Endothelial cell of umbilical vein (primary cell): ENCODE data around the gene CTNNA2. TPM values are rescaled to one million over a fixed set of nuclear protein-coding genes. Genes with fewer than 3 reads are reported as not detected.

ENCODE experiments used
- BruUV-seq: library from RNA; stranded (reverse); fragments of 400-500 nt; replicated peaks from 2 replicates; lab custom pipeline; 2021; lab: Mats Ljungman, UMichigan
- CTCF ChIA-PET: fragments of 300-600, 350-600 bp; sonication (Branson Sonifier 250); formaldehyde crosslinking; loops from one replicate; lab custom pipeline; 2021; ENCODE audit warnings: antibody characterized with exemption, inconsistent platforms; lab: Charles Lee
- POLR2A ChIA-PET: fragments of 300-600, 350-600 bp; sonication (Branson Sonifier 250); formaldehyde crosslinking; loops from one replicate; lab custom pipeline; 2021; ENCODE audit warnings: antibody characterized with exemption, inconsistent platforms; lab: Charles Lee
- DNase-seq: peaks from one replicate; pipeline ENCODE4 v3.0.0-alpha.2; 2011; ENCODE audit warnings: low read depth, low spot score
- FAIRE-seq: peaks from 2 replicates; lab custom pipeline; 2011; peaks lifted over from hg19 to GRCh38; lab: Jason Lieb, UNC
- H2AFZ ChIP-seq: 2 replicates; pipeline ENCODE4 v1.6.0; 2012; ENCODE audit warnings: low read depth, low read length, control low read depth, inconsistent platforms
- H3K27ac ChIP-seq: 2 replicates; pipeline ENCODE4 v1.5.1; 2011; ENCODE audit warnings: low read depth, mild to moderate bottlenecking, control low read depth, low read length, moderate library complexity; ENCODE audit not compliant: insufficient read depth
- H3K27me3 ChIP-seq, 2 experiments: 2 replicates each; pipeline versions ENCODE4 v1.6.0 to v1.6.1; 2011; ENCODE audit warnings: low read length in 2 of 2, mixed read lengths in 1 of 2; ENCODE audit not compliant: control insufficient read depth in 2 of 2, insufficient read depth in 2 of 2
- H3K36me3 ChIP-seq, 2 experiments: 2 replicates in 1 of 2; 3 replicates in 1 of 2; pipeline ENCODE4 v1.5.1; 2011; ENCODE audit warnings: low read length in 2 of 2, mild to moderate bottlenecking in 1 of 2, moderate library complexity in 1 of 2; ENCODE audit not compliant: control insufficient read depth in 2 of 2, insufficient read depth in 2 of 2; ENCODE audit errors: extremely low read depth in 1 of 2
- H3K4me1 ChIP-seq: 3 replicates; pipeline ENCODE4 v1.5.1; 2011; ENCODE audit warnings: mild to moderate bottlenecking, low read length; ENCODE audit not compliant: control insufficient read depth, insufficient read depth; ENCODE audit errors: extremely low read depth
- H3K4me2 ChIP-seq: 2 replicates; pipeline ENCODE4 v1.6.1; 2011; ENCODE audit warnings: low read length, control low read depth, mixed read lengths; ENCODE audit not compliant: insufficient read depth
- H3K4me3 ChIP-seq, 3 experiments: fragments of 200-600 bp in 1 of 3; sonication (generic), shearing (Covaris generic) in 1 of 3; replicated peaks in 1 of 3; 2 replicates each; pipeline ENCODE4 v1.5.1; 2011 to 2016; ENCODE audit warnings: control low read depth in 3 of 3, low read length in 3 of 3, mild to moderate bottlenecking in 2 of 3, inconsistent platforms in 1 of 3, low read depth in 1 of 3, moderate library complexity in 1 of 3; ENCODE audit not compliant: insufficient read depth in 1 of 3
- H3K79me2 ChIP-seq: 2 replicates; pipeline ENCODE4 v1.6.0; 2012; ENCODE audit warnings: low read length, inconsistent platforms; ENCODE audit not compliant: control insufficient read depth, insufficient read depth
- H3K9ac ChIP-seq: replicated peaks from 2 replicates; pipeline ENCODE3; 2011; ENCODE audit warnings: low read length, control low read depth; ENCODE audit not compliant: insufficient read depth; ENCODE audit errors: extremely low read depth
- H3K9me1 ChIP-seq: replicated peaks from 3 replicates; pipeline ENCODE4 v1.6.0; 2011; ENCODE audit warnings: mild to moderate bottlenecking, low read length; ENCODE audit not compliant: control insufficient read depth, insufficient read depth; ENCODE audit errors: extremely low read depth
- H3K9me3 ChIP-seq: replicated peaks from 2 replicates; pipeline ENCODE4 v1.5.1; 2012; ENCODE audit warnings: low read length, inconsistent platforms; ENCODE audit not compliant: control insufficient read depth, insufficient read depth
- H4K20me1 ChIP-seq: replicated peaks from 2 replicates; pipeline ENCODE3; 2011; ENCODE audit warnings: mild to moderate bottlenecking, low read length; ENCODE audit not compliant: control insufficient read depth, insufficient read depth; ENCODE audit errors: extremely low read depth
- EZH2 ChIP-seq: IDR thresholded peaks from 2 replicates; pipeline ENCODE4 v1.6.1; 2012; ENCODE audit warnings: borderline replicate concordance, low read depth, mild to moderate bottlenecking, moderate library complexity, low read length, inconsistent platforms; ENCODE audit not compliant: severe bottlenecking
- FOS ChIP-seq: IDR thresholded peaks from 2 replicates; pipeline ENCODE4 v1.6.1; 2011; ENCODE audit warnings: mild to moderate bottlenecking, low read length, moderate library complexity, borderline replicate concordance; ENCODE audit not compliant: insufficient read depth
- MAX ChIP-seq: IDR thresholded peaks from 2 replicates; pipeline ENCODE4 v1.6.1; 2011; ENCODE audit not compliant: insufficient read depth, insufficient read length
- POLR2A ChIP-seq: IDR thresholded peaks from 2 replicates; pipeline ENCODE4 v1.6.1; 2012; ENCODE audit warnings: low read depth, mild to moderate bottlenecking, control low read depth, low read length
- dilution Hi-C: fragments of 300-500 bp; cut with MboI; formaldehyde crosslinking; loops from one replicate; pipeline ENCODE4 v1.15.0; 2019; ENCODE audit warnings: low sequenced_read_pairs; ENCODE audit not compliant: extremely low pct_ligation_motif_present
- intact Hi-C: fragments of 100-400 bp; cut with micrococcal nuclease; formaldehyde crosslinking; loops from one replicate; pipeline ENCODE4 v1.10.0; 2022
- polyA plus RNA-seq, 4 experiments: library from polyadenylated mRNA; depleted of rRNA in 3 of 4; stranded (reverse) in 3 of 4; unstranded in 1 of 4; fragments of >200 nt; gene quantifications; 2 replicates each; pipeline versions ENCODE4 v1.2.1 to v1.2.3, GENCODE V29; 2011 to 2012; ENCODE audit warnings: missing spikeins in 1 of 4
- total RNA-seq: library from RNA; stranded (reverse); gene quantifications from 2 replicates; pipeline ENCODE4 v1.2.3, GENCODE V29; 2021

The CTNNA2 gene
- total and polyA plus RNA-seq, 2 donors (not counting 3 experiments of a cell fraction or from before 2014, with no cell fraction given), result not detected

GRCh38 chr2:80302314-80303005 is 789.6 kb downstream of the CTNNA2 start:
- no TSS peak for BruUV-seq
- CTCF ChIA-PET, result no interaction called here
- no peak for FAIRE-seq

GRCh38 chr2:80303006-80303908 is 790.4 kb downstream of the CTNNA2 start:
- dilution Hi-C loops (no loop called here), intact Hi-C loops (no loop called here)
- H2AFZ ChIP-seq, result no peak overlapping the region
- DNase-seq, result no peak
- no peak overlapping the region for H3K9ac ChIP-seq
- ChIA-PET POLR2A (no interaction called here), CTCF (no interaction called here)
- peaks cover 0 to 13% of the 10 kb centered on the region in 2 experiments for H3K27me3 ChIP-seq
- no peaks in the 10 kb centered on the region for H3K9me3 ChIP-seq
- no peak for FAIRE-seq
- no TSS peak for BruUV-seq
- H3K4me3 ChIP-seq, result no peak overlapping the region
- no peaks in the 10 kb centered on the region for H3K4me1 ChIP-seq
- H3K9me1 ChIP-seq, result no peaks in the 10 kb centered on the region
- no peaks in the 10 kb centered on the region for H3K79me2 ChIP-seq
- TF ChIP-seq EZH2 (no peak), POLR2A (no peak), FOS (no peak)
- H3K4me2 ChIP-seq, result no peak overlapping the region
- H3K36me3 ChIP-seq, result no peaks in the 10 kb centered on the region
- no peaks in the 10 kb centered on the region for H4K20me1 ChIP-seq
- no peak overlapping the region for H3K27ac ChIP-seq

More at GRCh38 chr2:80302314-80303005, 789.6 kb downstream of the CTNNA2 start:
- intact Hi-C loops (no loop called here), dilution Hi-C loops (no loop called here)
- no peak overlapping the region for H3K4me3 ChIP-seq
- peaks cover 0 to 13% of the 10 kb centered on the region in 2 experiments for H3K27me3 ChIP-seq
- no peaks in the 10 kb centered on the region for H3K4me1 ChIP-seq
- no peaks in the 10 kb centered on the region for H3K9me3 ChIP-seq
- H2AFZ ChIP-seq, result no peak overlapping the region
- H4K20me1 ChIP-seq, result no peaks in the 10 kb centered on the region
- POLR2A ChIA-PET, result no interaction called here
- H3K36me3 ChIP-seq, result no peaks in the 10 kb centered on the region
- no peaks in the 10 kb centered on the region for H3K79me2 ChIP-seq
- no peak overlapping the region for H3K27ac ChIP-seq
- no peak for TF ChIP-seq MAX
- H3K4me2 ChIP-seq, result no peak overlapping the region
- no peaks in the 10 kb centered on the region for H3K9me1 ChIP-seq
- DNase-seq, result no peak
- H3K9ac ChIP-seq, result no peak overlapping the region
